Activated CD8-positive, alpha-beta memory T cell treated with anti-CD3 and anti-CD28 coated beads for 36 hours (primary cell): ENCODE data around the gene SERPINB10. TPM values are rescaled to one million over a fixed set of nuclear protein-coding genes. Genes with fewer than 3 reads are reported as not detected.
"Not testable (repeated sequence)": the region's sequence is repeated elsewhere in the genome, so short reads cannot be mapped to it uniquely, and the experiment has no call there.

Source experiments
- CTCF ChIA-PET: fragments of 350-600 bp; sonication (Branson Sonifier 250); formaldehyde crosslinking; loops from one replicate; lab custom pipeline; 2021; ENCODE audit warnings: antibody characterized with exemption; lab: Charles Lee
- POLR2A ChIA-PET: fragments of 350-600 bp; sonication (Branson Sonifier 250); formaldehyde crosslinking; loops from one replicate; lab custom pipeline; 2021; ENCODE audit warnings: antibody characterized with exemption; lab: Charles Lee
- total RNA-seq, 2 experiments: library from RNA; stranded (reverse); gene quantifications; one replicate each; pipeline ENCODE4 v1.2.3, GENCODE V29; 2021

Gene SERPINB10
- total RNA-seq, 2 experiments from 2014 or later = not detected

DNA sequence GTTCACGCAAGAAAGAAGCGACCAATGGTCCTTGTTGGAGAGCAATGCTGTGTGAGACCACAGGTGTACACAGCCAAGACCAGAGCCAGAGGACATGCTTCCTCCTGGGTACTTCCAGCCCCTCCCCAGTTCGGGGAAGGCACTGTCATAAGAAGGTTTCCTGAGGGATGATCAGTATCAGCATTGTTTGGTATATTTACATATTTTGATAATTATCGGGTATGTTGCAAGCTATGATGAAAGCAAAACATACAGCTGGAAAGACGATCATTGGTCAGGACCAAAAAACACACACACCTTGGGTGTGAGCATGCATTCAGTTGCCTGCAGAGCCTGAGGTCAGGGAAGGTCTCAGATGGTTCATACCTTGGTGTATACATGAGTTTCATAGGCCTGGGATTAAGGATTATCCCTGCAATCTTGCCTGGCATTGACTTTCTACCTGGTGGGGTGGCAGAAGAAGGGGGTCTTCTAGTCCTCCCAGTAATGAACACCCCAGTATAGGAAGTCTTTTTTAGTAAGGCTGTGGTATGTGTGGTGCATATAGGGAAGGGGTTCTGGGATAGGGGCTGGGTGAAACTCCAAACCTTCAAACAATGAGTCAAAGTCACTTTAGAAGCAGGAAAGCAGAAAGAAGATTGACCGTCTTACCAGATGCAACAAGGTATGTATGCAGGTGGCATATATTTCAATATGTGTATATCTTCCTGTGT is 17.4 kb upstream of the SERPINB10 start:
- ChIA-PET POLR2A (no interaction called here), CTCF (no interaction called here)

GRCh38 chr18:63890950-63891304 is 16.8 kb upstream of the SERPINB10 start:
- CTCF ChIA-PET = no interaction called here
- POLR2A ChIA-PET = no interaction called here

DNA sequence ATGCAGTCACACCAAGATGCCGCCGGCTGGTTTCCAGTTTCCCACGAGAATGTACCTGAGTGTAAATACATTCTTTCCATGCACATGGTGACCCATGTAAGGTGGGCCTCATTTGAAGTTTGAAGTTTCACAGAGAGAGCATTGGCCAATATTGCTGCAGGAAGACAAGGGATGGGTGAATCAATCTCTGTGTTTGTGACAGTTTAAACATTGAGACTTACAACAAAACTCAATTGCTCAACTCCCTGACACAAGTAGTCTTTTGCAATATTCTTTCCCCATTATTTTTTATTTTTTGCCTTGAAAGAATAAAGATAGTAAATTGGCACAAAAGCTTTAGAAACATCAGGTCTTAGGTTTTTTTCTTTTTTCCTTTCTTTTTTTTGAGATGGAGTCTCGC is 15.2 kb upstream of the SERPINB10 start:
- ChIA-PET CTCF (no interaction called here), POLR2A (no interaction called here)

GRCh38 chr18:63894106-63894772 is 13.5 kb upstream of the SERPINB10 start:
- ChIA-PET CTCF (no interaction called here), POLR2A (no interaction called here)

- CTCF ChIA-PET = no interaction called here
- POLR2A ChIA-PET = no interaction called here
These were observed 12.6 kb upstream of the SERPINB10 start for GRCh38 chr18:63895190-63895589.

- ChIA-PET POLR2A (no interaction called here), CTCF (no interaction called here)
These were observed 10.7 kb upstream of the SERPINB10 start for GRCh38 chr18:63897072-63897471.

DNA sequence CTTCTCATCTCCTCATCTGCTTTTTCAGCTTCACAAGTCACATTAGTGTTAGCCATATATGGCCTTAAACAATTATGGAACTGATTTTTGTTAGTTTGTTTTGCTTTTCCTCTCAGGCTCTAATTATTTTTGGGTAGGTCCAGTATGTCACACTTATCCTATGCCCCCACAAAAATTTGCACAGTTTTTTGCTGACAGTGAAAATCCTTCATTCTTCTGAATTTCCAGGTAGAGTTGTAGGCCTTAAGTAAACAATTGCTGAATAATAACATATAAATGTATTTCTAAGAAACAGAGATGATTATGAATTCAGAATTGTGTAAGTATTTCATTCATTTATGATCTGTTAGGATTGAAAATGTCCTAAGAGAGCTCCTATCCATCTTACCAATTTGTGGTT is 8.6 kb upstream of the SERPINB10 start:
- POLR2A ChIA-PET = no interaction called here
- CTCF ChIA-PET = no interaction called here

GRCh38 chr18:63903851-63904570 is 3.7 kb upstream of the SERPINB10 start:
- ChIA-PET CTCF (no interaction called here), POLR2A (no interaction called here)

DNA sequence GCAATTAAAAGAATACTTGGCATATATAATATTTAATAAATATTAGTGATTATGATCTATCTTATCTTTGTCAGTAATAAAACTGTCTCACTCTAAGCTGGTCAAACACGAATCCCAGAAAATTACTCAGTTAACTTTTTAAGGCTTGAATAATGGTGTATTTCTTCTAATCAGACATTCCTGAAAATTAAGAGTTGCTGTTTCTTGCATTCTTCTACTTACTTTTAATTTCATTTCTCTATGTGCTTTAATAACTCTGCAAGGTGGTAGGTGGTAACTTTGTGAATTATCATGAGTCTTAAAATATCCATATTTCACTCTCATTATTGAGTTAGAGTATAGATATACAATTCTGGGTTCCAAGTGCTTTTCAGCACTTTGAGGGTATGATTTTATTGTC is 3.1 kb upstream of the SERPINB10 start:
- ChIA-PET POLR2A (no interaction called here), CTCF (no interaction called here)

DNA sequence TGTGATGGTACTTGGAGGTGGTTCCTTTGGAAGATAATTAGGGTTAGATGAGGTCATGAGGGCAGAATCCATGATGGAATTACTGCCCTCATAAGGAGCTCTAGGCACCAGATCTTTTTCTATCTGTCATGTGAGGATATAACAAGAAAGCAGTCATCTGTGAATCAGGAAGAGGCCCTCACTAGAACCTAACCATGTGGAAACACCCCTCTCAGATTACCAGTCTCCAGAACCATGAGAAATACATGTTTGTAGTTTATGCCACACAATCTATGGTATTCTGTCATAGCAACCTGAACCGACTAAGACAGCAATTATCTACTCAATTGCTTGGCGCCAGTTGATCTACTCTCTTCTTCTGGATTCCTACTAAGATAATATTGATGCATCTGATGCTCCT is 2.4 kb upstream of the SERPINB10 start:
- POLR2A ChIA-PET = no interaction called here

GRCh38 chr18:63906056-63906455 is 1.7 kb upstream of the SERPINB10 start:
- POLR2A ChIA-PET = no interaction called here
- CTCF ChIA-PET = interaction anchor here (0.7 kb wide), 1 partner anchor 1633 kb away, joined by 3 read pairs; no protein-coding TSS in a partner anchor

More for the DNA sequence above, 2.4 kb upstream of the SERPINB10 start:
- CTCF ChIA-PET = no interaction called here

- CTCF ChIA-PET = no interaction called here
- POLR2A ChIA-PET = no interaction called here
These were observed 1.1 kb downstream of the SERPINB10 start for GRCh38 chr18:63908858-63909257.

DNA sequence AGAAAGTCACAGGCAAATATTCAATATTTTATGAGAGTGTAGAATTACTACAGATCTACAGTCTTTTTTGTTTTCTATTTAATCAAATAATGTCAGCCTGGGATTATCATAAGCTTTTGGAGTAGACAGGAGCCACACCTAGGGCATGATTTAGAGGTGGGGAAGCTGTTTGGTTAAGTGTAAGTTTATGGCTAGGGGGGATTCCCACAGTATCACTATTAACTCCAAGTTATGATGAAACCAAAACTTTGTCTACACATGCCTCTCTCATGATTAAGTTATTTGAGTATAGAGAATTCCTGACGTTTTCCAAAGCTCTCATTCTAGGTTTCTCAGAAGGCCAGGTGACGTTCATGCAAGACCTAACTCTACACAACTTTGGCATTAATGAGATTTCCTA is 2.1 kb downstream of the SERPINB10 start:
- ChIA-PET POLR2A (no interaction called here), CTCF (no interaction called here)

DNA sequence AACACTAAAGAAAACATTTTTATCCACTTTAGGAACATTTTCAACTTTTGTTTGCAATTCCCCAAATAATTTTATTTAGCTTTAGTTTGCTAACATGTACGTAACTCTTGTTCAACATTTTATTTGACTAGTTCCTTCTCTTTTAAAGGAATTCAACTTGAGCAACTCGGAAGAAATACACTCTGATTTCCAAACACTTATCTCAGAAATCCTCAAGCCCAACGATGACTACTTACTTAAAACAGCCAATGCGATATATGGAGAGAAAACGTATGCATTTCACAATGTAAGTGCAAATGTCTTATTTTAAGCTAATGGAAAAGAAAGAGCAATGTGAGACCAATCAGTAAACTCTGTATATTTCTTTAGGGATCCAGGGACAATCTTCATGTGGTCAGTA is 10.1 kb downstream of the SERPINB10 start:
- CTCF ChIA-PET = no interaction called here
- POLR2A ChIA-PET = no interaction called here

DNA sequence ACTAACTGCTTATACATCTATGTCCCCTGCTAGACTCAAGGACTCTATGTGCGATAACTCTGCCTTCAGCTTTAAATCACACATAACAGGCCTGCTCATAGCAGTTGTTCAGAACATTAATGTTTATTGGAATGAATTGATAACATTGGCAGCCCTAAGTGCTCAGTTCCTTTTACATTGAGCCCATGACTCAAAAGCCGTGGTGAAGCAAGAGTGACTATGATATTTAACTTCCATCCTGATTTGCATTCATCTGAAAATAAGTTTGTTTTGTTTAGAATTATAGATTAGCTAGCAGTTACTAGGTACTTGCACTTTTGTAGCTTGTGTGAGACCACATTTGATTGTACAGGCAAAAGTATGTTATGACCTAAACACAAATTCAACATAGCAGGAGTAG is 14.3 kb downstream of the SERPINB10 start:
- ChIA-PET POLR2A (no interaction called here), CTCF (interaction anchor here (3.1 kb wide), 1 partner anchor 14 kb away, joined by 10 read pairs; no protein-coding TSS in a partner anchor)

GRCh38 chr18:63924551-63924950 is 16.8 kb downstream of the SERPINB10 start:
- POLR2A ChIA-PET = no interaction called here
- CTCF ChIA-PET = interaction anchor here (3.1 kb wide), 1 partner anchor 12 kb away, joined by 10 read pairs; no protein-coding TSS in a partner anchor

DNA sequence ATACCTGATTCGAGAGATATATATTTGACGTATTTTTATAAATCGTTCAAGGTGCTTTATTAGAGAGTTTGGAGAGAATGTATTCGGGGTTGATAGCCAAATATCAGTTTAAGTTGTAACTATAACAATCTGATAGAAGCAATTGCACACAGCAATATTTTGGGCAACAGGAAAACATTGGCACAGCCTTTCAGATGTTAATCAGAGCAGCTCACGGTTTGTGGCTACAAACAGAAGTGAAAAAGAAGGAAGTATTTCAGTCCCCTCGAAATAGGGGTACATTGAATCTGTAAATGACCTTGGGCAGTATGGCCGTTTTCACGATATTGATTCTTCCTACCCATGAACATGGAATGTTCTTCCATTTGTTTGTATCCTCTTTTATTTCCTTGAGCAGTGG is 20.6 kb downstream of the SERPINB10 start:
- ChIA-PET POLR2A (no interaction called here), CTCF (interaction anchor here (1.0 kb wide), 1 partner anchor 8 kb away, joined by 3 read pairs; no protein-coding TSS in a partner anchor)

- CTCF ChIA-PET, POLR2A ChIA-PET: not testable (repeated sequence)
These were observed 21.6 kb downstream of the SERPINB10 start for GRCh38 chr18:63929369-63929768.

DNA sequence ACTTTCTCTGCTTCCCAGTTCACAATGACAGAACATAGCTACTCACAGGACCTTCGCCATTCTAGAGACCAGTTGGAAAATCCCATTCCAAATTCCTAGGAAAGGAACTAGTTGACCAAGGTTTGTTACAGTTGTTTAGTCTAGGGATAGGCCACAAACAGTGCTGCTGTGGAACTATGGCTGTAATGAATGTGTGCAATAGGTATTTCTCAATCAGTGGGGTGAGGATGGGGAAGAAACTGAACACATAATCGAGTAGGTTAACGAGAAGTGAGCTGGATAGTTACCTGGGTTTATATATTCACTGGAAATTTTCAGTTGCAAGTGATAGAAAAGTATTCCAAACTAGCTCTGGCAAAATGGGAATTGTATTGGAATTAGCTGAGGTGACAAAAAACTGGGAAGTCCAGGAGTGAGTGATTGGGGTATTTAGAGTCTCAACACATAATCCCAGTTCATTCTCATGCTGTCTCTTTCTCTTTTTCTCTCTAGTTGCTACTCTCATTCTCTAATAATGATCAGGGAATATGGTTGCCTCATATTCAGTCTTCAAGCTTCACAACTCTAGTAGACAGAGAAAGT is 23.1 kb downstream of the SERPINB10 start:
- POLR2A ChIA-PET = no interaction called here
- CTCF ChIA-PET = interaction anchor here (0.7 kb wide), 1 partner anchor 412 kb away, joined by 3 read pairs; no protein-coding TSS in a partner anchor
